AG04449 (cell line): ENCODE measurements around the gene TRIM59.

Experiments used
- CTCF ChIA-PET: fragments of 350-600 bp; formaldehyde crosslinking; extraction: SDS; loops from one replicate; lab custom pipeline; 2021; ENCODE audit warnings: antibody characterized with exemption; lab: Yijun Ruan, JAX
- POLR2A ChIA-PET: fragments of 400-600, 350-600 bp; formaldehyde crosslinking; extraction: SDS; loops from one replicate; lab custom pipeline; 2020; ENCODE audit warnings: antibody characterized with exemption, inconsistent platforms; lab: Yijun Ruan, JAX
- DNase-seq: peaks from one replicate; pipeline ENCODE4 v3.0.0-alpha.2; 2010; ENCODE audit warnings: low read depth, low spot score
- H3K4me3 ChIP-seq: 2 replicates; pipeline ENCODE4 v1.5.1; 2011; ENCODE audit warnings: low read depth, mild to moderate bottlenecking, control low read depth, low read length
- CTCF ChIP-seq: IDR thresholded peaks from one replicate; pipeline ENCODE4 v1.5.1; 2011; ENCODE audit warnings: mild to moderate bottlenecking, moderate library complexity, low read length, control low read depth, inconsistent platforms; ENCODE audit not compliant: insufficient read depth; ENCODE audit errors: missing control alignments

Gene TRIM59

DNA sequence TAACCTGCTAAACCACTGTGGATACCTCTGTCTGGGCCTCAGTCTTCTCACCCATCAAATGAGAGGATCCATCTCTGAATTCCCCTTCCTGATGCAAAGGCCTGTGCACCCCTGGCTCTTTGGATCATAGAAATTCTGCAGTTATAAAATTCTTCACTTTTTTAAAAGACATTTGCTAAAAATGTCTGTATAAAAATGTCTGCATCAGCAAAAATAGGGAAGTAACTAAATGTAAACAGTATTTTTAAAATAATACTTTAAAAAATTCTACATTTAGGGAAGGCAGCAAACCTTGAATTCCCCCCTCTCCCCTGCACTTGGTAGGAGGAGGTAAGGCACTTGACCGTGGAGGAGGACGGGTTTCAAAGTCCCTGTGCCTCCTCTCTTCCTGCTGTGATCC lies 25.6 kb upstream of the TRIM59 start:
- no peak overlapping the region for H3K4me3 ChIP-seq
- TF ChIP-seq CTCF, result no peak
- no peak for DNase-seq
- ChIA-PET CTCF (interaction anchor here (1.3 kb wide), 1 partner anchor 10 kb away, joined by 3 read pairs; no protein-coding TSS in a partner anchor), POLR2A (interaction anchor here (3.6 kb wide), 1 partner anchor 25 kb away, joined by 22 read pairs; the partner anchor contains the start of gene TRIM59)

- POLR2A ChIA-PET, result interaction anchor here (3.6 kb wide), 1 partner anchor 24 kb away, joined by 22 read pairs; the partner anchor contains the start of gene TRIM59
- no peak overlapping the region for H3K4me3 ChIP-seq
- no peak for DNase-seq
- TF ChIP-seq CTCF, result no peak
- CTCF ChIA-PET, result interaction anchor here (0.7 to 1.3 kb wide), 2 partner anchors 10 to 46 kb away, joined by 3 read pairs; no protein-coding TSS in a partner anchor
Measured at GRCh38 chr3:160474416-160474838, 24.8 kb upstream of the TRIM59 start.

DNA sequence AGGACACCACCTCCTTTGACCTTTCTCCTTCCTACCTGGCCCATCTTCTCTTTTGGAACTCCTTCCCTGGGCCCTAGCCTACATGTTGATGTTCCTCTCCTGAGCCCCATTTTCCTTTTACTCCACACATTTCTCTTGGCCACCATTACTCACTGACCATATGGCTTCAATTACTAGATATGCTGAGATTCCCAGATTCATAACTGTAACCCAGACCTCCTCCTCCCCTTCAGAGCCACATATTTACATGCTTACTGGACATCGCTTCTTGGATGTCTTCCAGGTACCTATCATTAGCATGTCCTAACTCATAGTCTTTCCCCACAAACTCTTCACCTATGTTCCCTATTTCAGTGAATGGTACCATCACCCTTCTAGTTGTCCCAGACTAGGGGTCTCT lies 24.4 kb upstream of the TRIM59 start:
- no peak for TF ChIP-seq CTCF
- CTCF ChIA-PET, result interaction anchor here (0.7 to 2.6 kb wide), 3 partner anchors 9 to 46 kb away, joined by 3 to 14 read pairs (median 3); partner anchors contain the start of gene TRIM59
- POLR2A ChIA-PET, result interaction anchor here (3.6 kb wide), 1 partner anchor 24 kb away, joined by 22 read pairs; the partner anchor contains the start of gene TRIM59
- H3K4me3 ChIP-seq, result no peak overlapping the region
- peak; percentile 95 for DNase-seq

DNA sequence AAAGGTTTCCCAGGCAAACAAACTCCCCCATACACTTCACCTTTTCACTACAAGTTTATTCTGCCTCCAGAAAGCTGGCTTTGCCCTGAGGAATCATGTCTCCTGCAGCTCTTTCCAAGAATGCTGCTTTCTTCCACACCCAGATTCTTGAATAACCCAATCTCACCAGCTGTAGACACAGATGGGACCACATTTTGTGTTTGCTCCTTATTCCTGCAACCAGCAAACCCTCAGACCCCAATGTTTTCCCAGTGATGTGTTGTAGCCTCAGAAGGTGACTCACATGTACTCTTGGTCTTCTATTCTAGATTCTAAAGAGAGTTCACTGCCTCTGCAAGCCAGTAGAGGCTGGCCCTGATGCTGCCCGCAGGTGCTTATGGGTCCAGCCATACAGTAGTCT lies 23.6 kb upstream of the TRIM59 start:
- CTCF ChIA-PET, result interaction anchor here (1.0 to 2.6 kb wide), 3 partner anchors 13 to 23 kb away, joined by 3 to 14 read pairs (median 3); partner anchors contain the start of gene TRIM59
- POLR2A ChIA-PET, result interaction anchor here (0.7 to 3.6 kb wide), 2 partner anchors 17 to 23 kb away, joined by 3 to 22 read pairs; partner anchors contain the start of gene TRIM59
- no peak overlapping the region for H3K4me3 ChIP-seq
- TF ChIP-seq CTCF, result no peak
- peak; percentile 86 for DNase-seq

DNA sequence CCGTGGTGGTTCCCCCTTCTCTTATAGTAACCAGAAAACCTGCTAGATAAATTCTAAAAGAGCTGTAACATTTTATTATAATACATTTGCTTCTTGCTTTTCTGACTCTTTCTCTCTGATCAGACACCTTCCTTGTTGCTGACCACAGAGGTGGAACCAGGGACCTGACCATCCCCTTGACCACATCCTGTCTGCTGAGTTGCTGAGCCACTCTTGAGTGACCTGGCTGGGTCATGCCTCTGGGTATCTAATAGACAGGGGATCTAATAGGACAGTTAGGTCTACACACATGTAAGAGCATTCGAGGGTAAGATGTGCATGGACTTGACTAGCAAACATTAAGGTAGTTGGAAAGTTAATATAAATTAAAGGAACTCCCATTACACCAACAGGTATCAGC lies 22.8 kb upstream of the TRIM59 start:
- no peak overlapping the region for H3K4me3 ChIP-seq
- DNase-seq, result no peak
- POLR2A ChIA-PET, result interaction anchor here (3.6 kb wide), 1 partner anchor 22 kb away, joined by 22 read pairs; the partner anchor contains the start of gene TRIM59
- TF ChIP-seq CTCF, result no peak
- CTCF ChIA-PET, result interaction anchor here (0.8 to 2.6 kb wide), 5 partner anchors 13 to 59 kb away, joined by 3 to 14 read pairs (median 3); partner anchors contain the start of gene TRIM59

GRCh38 chr3:160471892-160472291 lies 22.3 kb upstream of the TRIM59 start:
- POLR2A ChIA-PET, result interaction anchor here (3.6 kb wide), 1 partner anchor 22 kb away, joined by 22 read pairs; the partner anchor contains the start of gene TRIM59
- no peak for DNase-seq
- TF ChIP-seq CTCF, result no peak
- CTCF ChIA-PET, result interaction anchor here (0.8 to 2.6 kb wide), 6 partner anchors 13 to 59 kb away, joined by 3 to 14 read pairs (median 3); partner anchors contain the start of gene TRIM59
- H3K4me3 ChIP-seq, result no peak overlapping the region
